Measurements from ENCODE around the gene SENP7. TPM values are rescaled to one million over a fixed set of nuclear protein-coding genes. Genes with fewer than 3 reads are reported as not detected.

The SENP7 gene
- total RNA-seq, 1 experiment from 2014 or later, result 17.4 TPM

DNA sequence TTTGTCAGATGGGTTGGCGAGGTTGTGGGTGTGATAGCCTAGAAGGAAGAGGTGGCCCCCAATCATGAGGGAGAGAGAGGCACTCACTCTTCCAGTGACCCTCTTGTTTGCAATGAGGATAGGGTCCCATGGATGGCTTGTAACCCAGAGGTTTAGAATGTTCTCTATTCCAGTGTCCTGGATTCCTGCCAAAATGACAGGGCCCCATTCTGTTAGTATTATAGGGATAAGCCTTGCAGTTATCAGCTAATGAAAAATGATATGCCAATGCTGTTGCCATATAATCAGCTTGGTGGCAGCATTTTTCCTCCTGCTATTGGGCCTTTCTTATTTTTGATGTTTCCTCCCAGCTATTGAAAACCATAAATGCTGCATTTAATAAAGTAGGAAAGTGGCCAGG lies 23.3 kb upstream of the SENP7 start:
- no peaks in the 10 kb centered on the region for H3K36me3 ChIP-seq (ENCODE audit: low read depth)
- H3K9me3 ChIP-seq (ENCODE audit: insufficient read depth, low read depth), result no peaks in the 10 kb centered on the region
- peaks cover 42% of the 10 kb centered on the region for H3K27me3 ChIP-seq (ENCODE audit: insufficient read depth, low read depth)
- no peak overlapping the region for H3K27ac ChIP-seq
- ChIA-PET CTCF (no interaction called here), POLR2A (ENCODE audit: unreplicated experiment) (no interaction called here)
- BruUV-seq (replicated peaks), result no TSS peak
- TF ChIP-seq EZH2 (IDR thresholded peaks at IDR 0.05; ENCODE audit: low read depth), result no peak
- TF ChIP-seq, protein P1, sequence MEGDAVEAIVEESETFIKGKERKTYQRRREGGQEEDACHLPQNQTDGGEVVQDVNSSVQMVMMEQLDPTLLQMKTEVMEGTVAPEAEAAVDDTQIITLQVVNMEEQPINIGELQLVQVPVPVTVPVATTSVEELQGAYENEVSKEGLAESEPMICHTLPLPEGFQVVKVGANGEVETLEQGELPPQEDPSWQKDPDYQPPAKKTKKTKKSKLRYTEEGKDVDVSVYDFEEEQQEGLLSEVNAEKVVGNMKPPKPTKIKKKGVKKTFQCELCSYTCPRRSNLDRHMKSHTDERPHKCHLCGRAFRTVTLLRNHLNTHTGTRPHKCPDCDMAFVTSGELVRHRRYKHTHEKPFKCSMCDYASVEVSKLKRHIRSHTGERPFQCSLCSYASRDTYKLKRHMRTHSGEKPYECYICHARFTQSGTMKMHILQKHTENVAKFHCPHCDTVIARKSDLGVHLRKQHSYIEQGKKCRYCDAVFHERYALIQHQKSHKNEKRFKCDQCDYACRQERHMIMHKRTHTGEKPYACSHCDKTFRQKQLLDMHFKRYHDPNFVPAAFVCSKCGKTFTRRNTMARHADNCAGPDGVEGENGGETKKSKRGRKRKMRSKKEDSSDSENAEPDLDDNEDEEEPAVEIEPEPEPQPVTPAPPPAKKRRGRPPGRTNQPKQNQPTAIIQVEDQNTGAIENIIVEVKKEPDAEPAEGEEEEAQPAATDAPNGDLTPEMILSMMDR (conservative IDR thresholded peaks at IDR 0.05), result no peak
- no peaks in the 10 kb centered on the region for H4K20me1 ChIP-seq (ENCODE audit: insufficient read depth)
- no peak overlapping the region for H3K4me2 ChIP-seq
- no peaks in the 10 kb centered on the region for H3K79me2 ChIP-seq (ENCODE audit: low read depth)
- intact Hi-C loops (cut with micrococcal nuclease; ENCODE audit: unreplicated experiment), result no loop called here
- H3K9me2 ChIP-seq (ENCODE audit: insufficient read depth), result no peaks in the 10 kb centered on the region
- no peaks in the 10 kb centered on the region for H3F3A ChIP-seq (ENCODE audit: insufficient read depth, low read depth)
- H2AFZ ChIP-seq, result no peak overlapping the region
- no peak for DNase-seq
- no peak overlapping the region for H3K4me3 ChIP-seq
- H3K4me1 ChIP-seq (replicated peaks; ENCODE audit: insufficient read depth), result no peaks in the 10 kb centered on the region

DNA sequence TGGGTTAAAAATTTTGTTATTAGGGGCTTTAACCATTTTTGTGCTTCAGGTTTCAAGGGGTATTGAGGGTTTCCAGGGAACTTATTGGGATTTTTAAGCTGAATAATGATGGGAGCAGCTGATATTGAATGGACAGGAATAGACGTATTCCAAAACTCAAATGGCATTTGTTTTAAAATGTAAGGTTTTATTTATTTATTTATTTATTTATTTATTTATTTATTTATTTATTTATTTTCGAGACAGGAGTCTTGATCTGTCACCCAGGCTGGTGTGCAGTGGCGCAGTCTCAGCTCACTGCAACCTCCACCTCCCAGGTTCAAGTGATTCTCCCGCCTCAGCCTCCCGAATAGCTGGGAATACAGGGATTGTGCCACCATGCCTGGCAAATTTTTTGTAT lies 22.2 kb upstream of the SENP7 start:
- ChIA-PET POLR2A (ENCODE audit: unreplicated experiment) (no interaction called here), CTCF (no interaction called here)
- DNase-seq, result no peak
- intact Hi-C loops (cut with micrococcal nuclease; ENCODE audit: unreplicated experiment), result no loop called here
- TF ChIP-seq EZH2 (IDR thresholded peaks at IDR 0.05; ENCODE audit: low read depth), result no peak
- TF ChIP-seq, protein P1 (conservative IDR thresholded peaks at IDR 0.05), result no peak
- Histone ChIP-seq H4K20me1 (ENCODE audit: insufficient read depth) (no peaks in the 10 kb centered on the region), H3K79me2 (ENCODE audit: low read depth) (no peaks in the 10 kb centered on the region), H3F3A (ENCODE audit: insufficient read depth, low read depth) (no peaks in the 10 kb centered on the region), H3K4me2 (no peak overlapping the region), H3K4me3 (no peak overlapping the region), H3K9me3 (ENCODE audit: insufficient read depth, low read depth) (no peaks in the 10 kb centered on the region), H2AFZ (no peak overlapping the region), H3K27ac (no peak overlapping the region), H3K36me3 (ENCODE audit: low read depth) (no peaks in the 10 kb centered on the region), H3K4me1 (replicated peaks; ENCODE audit: insufficient read depth) (no peaks in the 10 kb centered on the region), H3K27me3 (ENCODE audit: insufficient read depth, low read depth) (peaks cover 32% of the 10 kb centered on the region), H3K9me2 (ENCODE audit: insufficient read depth) (no peaks in the 10 kb centered on the region)
- BruUV-seq (replicated peaks), result no TSS peak

DNA sequence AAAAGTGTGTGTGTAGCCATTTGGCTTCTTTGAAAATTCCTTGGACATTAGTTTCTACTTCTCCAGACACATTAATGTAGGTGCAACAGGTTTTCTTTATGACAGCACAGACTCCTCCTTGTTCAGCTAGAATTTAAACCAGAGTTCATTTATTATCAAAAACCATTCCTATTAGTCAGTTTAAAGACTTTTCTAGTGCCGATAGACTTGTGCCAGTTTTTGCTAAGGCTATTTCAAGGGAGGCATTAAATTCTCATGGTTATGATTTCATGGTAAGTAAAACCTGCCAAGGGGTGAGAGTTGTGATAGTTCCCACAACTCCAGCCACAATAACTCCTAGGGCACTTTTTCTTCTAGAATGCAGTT lies 20.6 kb upstream of the SENP7 start:
- no peak overlapping the region for H3K4me2 ChIP-seq
- no peak for DNase-seq
- no peak overlapping the region for H3K4me3 ChIP-seq
- H2AFZ ChIP-seq, result no peak overlapping the region
- intact Hi-C loops (cut with micrococcal nuclease; ENCODE audit: unreplicated experiment), result no loop called here
- no peak overlapping the region for H3K27ac ChIP-seq
- BruUV-seq (replicated peaks), result no TSS peak
- ChIA-PET POLR2A (ENCODE audit: unreplicated experiment) (no interaction called here), CTCF (no interaction called here)
- no peaks in the 10 kb centered on the region for H4K20me1 ChIP-seq (ENCODE audit: insufficient read depth)
- no peaks in the 10 kb centered on the region for H3F3A ChIP-seq (ENCODE audit: insufficient read depth, low read depth)
- H3K36me3 ChIP-seq (ENCODE audit: low read depth), result no peaks in the 10 kb centered on the region
- no peaks in the 10 kb centered on the region for H3K9me2 ChIP-seq (ENCODE audit: insufficient read depth)
- H3K9me3 ChIP-seq (ENCODE audit: insufficient read depth, low read depth), result no peaks in the 10 kb centered on the region
- H3K4me1 ChIP-seq (replicated peaks; ENCODE audit: insufficient read depth), result no peaks in the 10 kb centered on the region
- H3K27me3 ChIP-seq (ENCODE audit: insufficient read depth, low read depth), result peaks cover 18% of the 10 kb centered on the region
- TF ChIP-seq, protein P1 (conservative IDR thresholded peaks at IDR 0.05), result no peak
- no peak for TF ChIP-seq EZH2 (IDR thresholded peaks at IDR 0.05; ENCODE audit: low read depth)
- no peaks in the 10 kb centered on the region for H3K79me2 ChIP-seq (ENCODE audit: low read depth)

Measured in PC-9 (cell line).